H1 (cell line): ENCODE measurements around the gene NAV2. TPM values are rescaled to one million over a fixed set of nuclear protein-coding genes. Genes with fewer than 3 reads are reported as not detected.

Source experiments
- CTCF ChIA-PET: fragments of 300-600 bp; sonication (Branson Sonifier 250); formaldehyde crosslinking; loops from one replicate; lab custom pipeline; 2021; ENCODE audit not compliant: partially characterized antibody; lab: Charles Lee
- POLR2A ChIA-PET: fragments of 300-600 bp; sonication (Branson Sonifier 250); formaldehyde crosslinking; loops from one replicate; lab custom pipeline; 2021; ENCODE audit warnings: inconsistent platforms; ENCODE audit not compliant: partially characterized antibody; lab: Charles Lee
- DNase-seq, 2 experiments: peaks; one replicate each; pipeline versions ENCODE4 v3.0.0 to v3.0.0-alpha.2; 2010 to 2022; ENCODE audit warnings: low spot score in 2 of 2, low read depth in 1 of 2, mixed read lengths in 1 of 2
- FAIRE-seq: peaks from 2 replicates; lab custom pipeline; 2011; peaks lifted over from hg19 to GRCh38; lab: Jason Lieb, UNC
- H2AFZ ChIP-seq: 2 replicates; pipeline ENCODE4 v1.8.1; 2012; ENCODE audit warnings: low read length, inconsistent platforms
- H2AK5ac ChIP-seq: 2 replicates; pipeline ENCODE4 v1.6.1; 2013; ENCODE audit warnings: low read depth, low read length
- H2BK120ac ChIP-seq: replicated peaks from 2 replicates; pipeline ENCODE3; 2013; ENCODE audit warnings: low read depth, low read length, inconsistent platforms
- H2BK12ac ChIP-seq: 2 replicates; pipeline ENCODE4 v1.6.1; 2013; ENCODE audit warnings: low read depth, low read length
- H2BK15ac ChIP-seq: 2 replicates; pipeline ENCODE4 v1.6.1; 2013; ENCODE audit warnings: low read length
- H2BK20ac ChIP-seq: 2 replicates; pipeline ENCODE4 v1.6.1; 2013; ENCODE audit warnings: low read length
- H2BK5ac ChIP-seq: 2 replicates; pipeline ENCODE4 v1.6.1; 2013; ENCODE audit warnings: low read depth, low read length
- H3K14ac ChIP-seq: 2 replicates; pipeline ENCODE4 v1.6.1; 2013; ENCODE audit warnings: inconsistent platforms; ENCODE audit not compliant: insufficient read length
- H3K18ac ChIP-seq: 2 replicates; pipeline ENCODE4 v1.6.1; 2013; ENCODE audit warnings: low read length; ENCODE audit errors: extremely low read depth
- H3K23ac ChIP-seq: 2 replicates; pipeline ENCODE4 v1.6.1; 2013; ENCODE audit warnings: inconsistent platforms; ENCODE audit not compliant: insufficient read length
- H3K23me2 ChIP-seq: 2 replicates; pipeline ENCODE4 v1.6.1; 2013; ENCODE audit warnings: low read depth, low read length
- H3K27ac ChIP-seq: 2 replicates; pipeline ENCODE4 v1.6.1; 2011; ENCODE audit warnings: low read depth, low read length, inconsistent platforms
- H3K27me3 ChIP-seq, 4 experiments: replicated peaks in 1 of 4; 1 replicate in 1 of 4; 2 replicates in 3 of 4; pipeline versions ENCODE4 v1.6.1 to v1.8.1; 2011 to 2013; ENCODE audit warnings: low read length in 3 of 4, mild to moderate bottlenecking in 3 of 4, inconsistent platforms in 2 of 4, mixed read lengths in 2 of 4, moderate library complexity in 1 of 4; ENCODE audit not compliant: control insufficient read depth in 3 of 4, insufficient read depth in 3 of 4; ENCODE audit errors: extremely low read depth in 1 of 4
- H3K36me3 ChIP-seq, 4 experiments: 2 replicates each; pipeline versions ENCODE4 v1.6.1 to v1.8.1; 2011 to 2013; ENCODE audit warnings: mild to moderate bottlenecking in 4 of 4, low read length in 3 of 4, moderate library complexity in 2 of 4, control low read depth in 1 of 4, inconsistent platforms in 1 of 4; ENCODE audit not compliant: insufficient read depth in 4 of 4, control insufficient read depth in 2 of 4
- H3K4ac ChIP-seq: replicated peaks from 2 replicates; pipeline ENCODE3; 2013; ENCODE audit warnings: low read length, low read depth, mixed read lengths, inconsistent platforms; ENCODE audit not compliant: insufficient read length
- H3K4me1 ChIP-seq, 4 experiments: replicated peaks in 1 of 4; 1 replicate in 1 of 4; 2 replicates in 3 of 4; pipeline versions ENCODE4 v1.6.1 to v1.8.1; 2011 to 2013; ENCODE audit warnings: low read length in 3 of 4, inconsistent platforms in 2 of 4, mixed read lengths in 1 of 4; ENCODE audit not compliant: insufficient read depth in 4 of 4, control insufficient read depth in 3 of 4
- H3K4me2 ChIP-seq, 2 experiments: 2 replicates each; pipeline versions ENCODE4 v1.6.1 to v1.8.1; 2011 to 2013; ENCODE audit warnings: low read depth in 2 of 2, low read length in 2 of 2, control low read depth in 1 of 2, inconsistent platforms in 1 of 2, mild to moderate bottlenecking in 1 of 2; ENCODE audit not compliant: insufficient read depth in 1 of 2
- H3K4me3 ChIP-seq, 4 experiments: fragments of 200-600, 300-600 bp in 1 of 4; sonication (generic), shearing (Covaris generic), sonication (Bioruptor Twin) in 1 of 4; 2 replicates each; pipeline versions ENCODE4 v1.5.1 to v1.8.1; 2011 to 2016; ENCODE audit warnings: low read length in 4 of 4, low read depth in 3 of 4, control low read depth in 2 of 4, inconsistent platforms in 2 of 4, mild to moderate bottlenecking in 2 of 4, mixed read lengths in 1 of 4, moderate library complexity in 1 of 4; ENCODE audit not compliant: insufficient read depth in 2 of 4; ENCODE audit errors: extremely low read depth in 1 of 4
- H3K56ac ChIP-seq: replicated peaks from 2 replicates; pipeline ENCODE3; 2013; ENCODE audit warnings: low read depth, mild to moderate bottlenecking, mixed read lengths, low read length, inconsistent platforms; ENCODE audit not compliant: insufficient read length
- H3K79me1 ChIP-seq: 2 replicates; pipeline ENCODE4 v1.6.1; 2013; ENCODE audit warnings: low read depth, low read length, control low read depth
- H3K79me2 ChIP-seq, 2 experiments: 2 replicates each; pipeline versions ENCODE4 v1.6.1 to v1.8.1; 2012 to 2013; ENCODE audit warnings: low read length in 2 of 2, mild to moderate bottlenecking in 2 of 2, inconsistent platforms in 1 of 2; ENCODE audit not compliant: insufficient read depth in 2 of 2, control insufficient read depth in 1 of 2
- H3K9ac ChIP-seq, 4 experiments: replicated peaks in 1 of 4; 1 replicate in 1 of 4; 2 replicates in 3 of 4; pipeline versions ENCODE4 v1.6.1 to v1.8.1; 2011 to 2013; ENCODE audit warnings: low read depth in 3 of 4, low read length in 3 of 4, control low read depth in 2 of 4, mild to moderate bottlenecking in 2 of 4, moderate library complexity in 2 of 4, inconsistent platforms in 1 of 4; ENCODE audit errors: extremely low read depth in 1 of 4
- H3K9me3 ChIP-seq, 2 experiments: 2 replicates each; pipeline versions ENCODE4 v1.6.1 to v1.8.1; 2012 to 2013; ENCODE audit warnings: mild to moderate bottlenecking in 2 of 2, moderate library complexity in 2 of 2, control low read depth in 1 of 2, inconsistent platforms in 1 of 2, low read depth in 1 of 2, low read length in 1 of 2, mixed read lengths in 1 of 2; ENCODE audit not compliant: insufficient read depth in 2 of 2
- H4K20me1 ChIP-seq, 2 experiments: replicated peaks in 1 of 2; 2 replicates each; pipeline versions ENCODE3 to v1.8.1; 2011 to 2013; ENCODE audit warnings: inconsistent platforms in 2 of 2, low read length in 2 of 2, mild to moderate bottlenecking in 1 of 2; ENCODE audit not compliant: insufficient read depth in 2 of 2, control insufficient read depth in 1 of 2
- H4K5ac ChIP-seq: 2 replicates; pipeline ENCODE4 v1.6.1; 2013; ENCODE audit warnings: low read length, low read depth, mixed read lengths, inconsistent platforms; ENCODE audit not compliant: insufficient read length
- H4K8ac ChIP-seq: 2 replicates; pipeline ENCODE4 v1.8.0; 2013; ENCODE audit warnings: mild to moderate bottlenecking, moderate library complexity, low read length, inconsistent platforms; ENCODE audit not compliant: insufficient read depth; ENCODE audit errors: extremely low read depth
- H4K91ac ChIP-seq: replicated peaks from 2 replicates; pipeline ENCODE3; 2013; ENCODE audit warnings: low read length, mixed read lengths, inconsistent platforms; ENCODE audit not compliant: insufficient read length
- CHD1 ChIP-seq: IDR thresholded peaks from 2 replicates; pipeline ENCODE4 v1.6.1; 2012; ENCODE audit warnings: low read depth, low read length, improper control_type of control experiment
- EP300 ChIP-seq, 2 experiments: IDR thresholded peaks; 1 replicate in 1 of 2; 2 replicates in 1 of 2; pipeline ENCODE4 v1.6.1; 2011 to 2012; ENCODE audit warnings: low read depth in 2 of 2, low read length in 2 of 2, mild to moderate bottlenecking in 2 of 2, borderline replicate concordance in 1 of 2, inconsistent platforms in 1 of 2, moderate library complexity in 1 of 2
- EZH2 ChIP-seq: fragments of 200-600 bp; sonication (generic); IDR thresholded peaks from 2 replicates; pipeline ENCODE4 v1.7.1; 2012; ENCODE audit warnings: low read depth, mild to moderate bottlenecking, moderate library complexity, low read length, inconsistent platforms; ENCODE audit not compliant: severe bottlenecking
- ZNF274 ChIP-seq: IDR thresholded peaks from 2 replicates; pipeline ENCODE4 v1.7.0; 2012; ENCODE audit warnings: low read length, borderline replicate concordance; ENCODE audit errors: extremely low read depth
- WGBS, 2 experiments: shearing (Covaris generic) in 1 of 2; methylation state at CpG; one replicate each; pipeline versions ENCODE4 v1.1.6 to v1.1.7; 2013 to 2015; ENCODE audit warnings: low lambda C conversion rate in 2 of 2, mixed read lengths in 2 of 2, inconsistent platforms in 1 of 2, low coverage in 1 of 2, missing lambda C conversion rate in 1 of 2; ENCODE audit not compliant: insufficient replicate concordance in 2 of 2, insufficient coverage in 1 of 2, insufficient read length in 1 of 2; ENCODE audit errors: extremely low coverage in 1 of 2, missing lambda C conversion rate in 1 of 2; 5-methylcytosine and 5-hydroxymethylcytosine counted together
- polyA plus RNA-seq, 7 experiments: library from polyadenylated mRNA; depleted of rRNA in 3 of 7; stranded (reverse) in 5 of 7; unstranded in 2 of 7; fragments of >200 nt in 5 of 7; fragments of 200-250 nt in 2 of 7; gene quantifications; 1 replicate in 5 of 7; 2 replicates in 1 of 7; 4 replicates in 1 of 7; pipeline versions ENCODE4 v1.2.1 to v1.2.3, GENCODE V29; 2011 to 2013; ENCODE audit warnings: missing spikeins in 2 of 7, mixed read lengths in 2 of 7
- total RNA-seq: library from RNA; stranded (reverse); fragmentation: NEBNext Ultra II Directional; extraction: Animal tissue kit (Norgen Biotek cat#: 25700); gene quantifications from 2 replicates; pipeline ENCODE4 v1.2.1, GENCODE V29; 2021

The NAV2 gene
- total and polyA plus RNA-seq, 2 of the 8 experiments (the other 6 are each of a cell fraction or from before 2014, with no cell fraction given): 35.6 to 73.6 TPM

DNA sequence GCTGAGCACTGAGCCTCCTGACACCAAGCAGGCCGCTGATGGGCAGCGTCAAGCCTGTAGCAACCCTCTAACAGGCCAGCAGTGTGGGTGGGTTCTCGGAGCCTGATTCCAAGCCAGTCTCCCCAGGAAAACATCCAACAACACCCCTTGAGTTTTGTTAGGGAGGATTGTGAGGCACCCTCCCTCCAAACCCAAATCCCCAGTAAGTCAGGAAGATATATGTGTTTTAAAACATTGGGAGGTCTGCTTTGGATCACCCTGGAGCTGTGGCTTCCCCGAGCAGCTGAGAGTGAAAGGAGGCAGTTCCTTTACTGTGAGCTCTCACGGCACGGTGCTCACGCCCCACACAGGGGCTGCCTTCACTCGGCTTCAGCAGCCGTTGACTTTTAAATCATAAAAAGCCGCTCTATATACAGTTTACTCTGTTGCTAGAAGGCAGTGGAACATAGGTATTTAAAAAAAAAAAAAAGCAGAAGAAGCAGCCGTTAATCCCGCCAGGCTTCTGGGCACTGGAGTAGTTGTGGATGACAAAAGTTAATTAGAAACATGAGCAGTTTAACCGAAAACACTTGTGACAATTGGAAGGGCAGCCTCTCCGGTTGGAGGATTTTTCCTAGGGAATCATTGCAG is 218.6 kb downstream of the NAV2 start:
- no peak overlapping the region for H3K9ac ChIP-seq
- no peaks in the 10 kb centered on the region for H3K79me2 ChIP-seq
- H3K4me2 ChIP-seq: no peak overlapping the region
- no peak overlapping the region for H3K4me3 ChIP-seq
- H3K27ac ChIP-seq: no peak overlapping the region
- H2BK5ac ChIP-seq: no peak overlapping the region
- no peak overlapping the region for H4K91ac ChIP-seq
- no peaks in the 10 kb centered on the region; the same call in 1 of the 2 replicates for H3K79me1 ChIP-seq
- H3K14ac ChIP-seq: no peak overlapping the region
- H3K18ac ChIP-seq: no peak overlapping the region
- no peak overlapping the region for H2AFZ ChIP-seq
- no peak overlapping the region for H2BK20ac ChIP-seq
- no peaks in the 10 kb centered on the region for H3K23me2 ChIP-seq
- no peaks in the 10 kb centered on the region for H3K27me3 ChIP-seq
- no peak overlapping the region for H3K4ac ChIP-seq
- peaks cover 2 to 9% (median 6%) of the 10 kb centered on the region in 4 experiments; a peak in 4 of 7 replicates for H3K4me1 ChIP-seq
- no peak overlapping the region for H4K5ac ChIP-seq
- no peak overlapping the region for H2AK5ac ChIP-seq
- POLR2A ChIA-PET: no interaction called here
- FAIRE-seq (no peak), DNase-seq (no peak)
- no peak overlapping the region for H3K56ac ChIP-seq
- WGBS, 2 experiments: 88% methylated on average over 12 of the region's 14 CpGs; no CpG with 5 or more reads in 1 of the 2 experiments
- H3K9me3 ChIP-seq: no peaks in the 10 kb centered on the region
- CTCF ChIA-PET: interaction anchor here (1.0 to 5.3 kb wide), 9 partner anchors 9 to 178 kb away, joined by 3 to 24 read pairs (median 4); no protein-coding TSS in a partner anchor
- H2BK15ac ChIP-seq: no peak overlapping the region
- H3K23ac ChIP-seq: no peak overlapping the region
- no peak overlapping the region for H2BK12ac ChIP-seq
- peaks cover 0 to 8% of the 10 kb centered on the region in 2 experiments for H4K20me1 ChIP-seq
- peak overlapping the region; percentile 65; the same call in 1 of the 2 replicates for H4K8ac ChIP-seq
- H2BK120ac ChIP-seq: no peak overlapping the region
- H3K36me3 ChIP-seq: peaks cover 7 to 18% (median 10%) of the 10 kb centered on the region in 4 experiments; a peak in 6 of 8 replicates
- no peak for TF ChIP-seq EZH2
- TF ChIP-seq EP300 (IDR thresholded peaks at IDR 0.05; ENCODE audit: borderline replicate concordance in 1 of 2, low read depth in 2 of 2, low read length in 2 of 2): no peak
- no peak for TF ChIP-seq ZNF274
- TF ChIP-seq CHD1: no peak
